ENCODE measurements around the gene BTN1A1. TPM values are rescaled to one million over a fixed set of nuclear protein-coding genes. Genes with fewer than 3 reads are reported as not detected.

BTN1A1 gene
- total RNA-seq, 1 donor: not detected

DNA sequence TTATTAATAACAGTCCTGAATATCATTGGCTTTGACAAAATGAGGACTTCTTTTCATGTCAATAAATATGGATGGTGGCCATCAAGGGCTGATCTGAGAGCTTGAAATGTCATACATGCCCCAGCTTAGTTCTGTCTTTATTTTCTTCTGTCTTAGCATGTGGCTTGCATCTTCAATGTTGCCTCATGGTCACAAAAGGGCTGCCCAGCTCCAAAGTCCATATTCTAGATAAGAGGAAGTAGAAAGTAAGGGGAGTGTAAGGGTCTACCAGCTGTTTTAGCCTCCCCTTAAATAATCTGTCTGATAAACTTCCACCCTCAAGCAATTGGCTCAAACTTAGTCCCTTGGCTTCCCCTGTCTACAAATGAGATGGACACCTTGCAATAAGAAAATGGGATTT is 28.1 kb upstream of the BTN1A1 start:
- TF ChIP-seq CTCF (IDR thresholded peaks at IDR 0.05; ENCODE audit: insufficient read depth, low read length): no peak
- H3K4me3 ChIP-seq (ENCODE audit: low read depth, low read length): no peak overlapping the region
- DNase-seq (ENCODE audit: low read depth): no peak

DNA sequence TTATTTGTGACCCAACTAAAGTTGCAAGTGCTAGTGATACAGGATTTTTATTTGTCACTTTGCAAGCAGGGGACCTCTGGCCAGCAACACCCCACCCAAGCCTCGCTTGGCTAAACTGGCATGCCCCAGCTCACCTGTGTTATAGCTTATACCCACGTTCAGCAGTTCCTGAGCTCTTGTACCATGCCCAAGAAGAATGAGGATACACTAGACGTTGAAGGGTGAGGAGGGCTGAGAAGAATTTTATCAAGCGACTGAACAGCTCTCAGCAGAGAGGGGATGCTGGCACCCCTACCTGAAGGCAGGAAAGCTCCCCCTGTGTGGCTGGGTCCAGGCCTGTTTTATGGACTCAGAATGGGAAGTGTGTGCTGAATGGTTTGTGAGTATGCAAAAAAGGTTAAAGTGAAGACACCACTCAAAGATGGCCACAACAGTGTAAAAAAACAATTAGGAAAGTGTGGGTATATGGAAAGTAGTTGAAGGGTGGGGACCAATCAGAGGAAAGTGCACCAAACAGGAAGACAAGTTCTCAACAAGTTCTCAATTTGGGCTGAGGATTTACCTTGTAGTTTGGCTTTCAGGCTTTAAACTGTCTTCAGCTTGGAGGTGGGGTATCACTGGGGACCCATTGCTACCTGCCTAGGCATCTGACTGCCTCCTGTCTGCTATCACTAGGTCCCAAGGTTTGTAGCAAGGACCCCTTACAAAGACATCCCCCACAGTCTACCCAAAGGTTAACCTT is 27.4 kb upstream of the BTN1A1 start:
- no peak for TF ChIP-seq CTCF (IDR thresholded peaks at IDR 0.05; ENCODE audit: insufficient read depth, low read length)
- H3K4me3 ChIP-seq (ENCODE audit: low read depth, low read length): no peak overlapping the region

DNA sequence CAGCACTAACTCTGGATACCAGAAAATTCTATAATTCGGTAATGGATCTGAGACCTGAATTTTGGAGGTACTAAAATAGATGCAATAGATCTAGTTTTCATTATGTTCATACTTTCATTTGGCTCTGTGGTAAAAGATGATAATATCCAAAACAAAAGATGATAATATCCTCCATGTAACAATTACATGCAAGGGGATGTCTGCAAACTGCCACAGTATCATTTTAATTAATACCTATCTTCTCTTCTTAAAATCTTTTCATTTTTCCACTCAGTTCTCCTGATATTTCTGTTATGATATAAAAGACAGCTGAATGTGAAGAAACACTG is 26.7 kb upstream of the BTN1A1 start:
- peak overlapping the region; percentile 59 for H3K4me3 ChIP-seq (ENCODE audit: low read depth, low read length)
- TF ChIP-seq CTCF (IDR thresholded peaks at IDR 0.05; ENCODE audit: insufficient read depth, low read length): no peak
- DNase-seq (ENCODE audit: low read depth): no peak

More for the DNA sequence above, 27.4 kb upstream of the BTN1A1 start:
- DNase-seq (ENCODE audit: low read depth): no peak

DNA sequence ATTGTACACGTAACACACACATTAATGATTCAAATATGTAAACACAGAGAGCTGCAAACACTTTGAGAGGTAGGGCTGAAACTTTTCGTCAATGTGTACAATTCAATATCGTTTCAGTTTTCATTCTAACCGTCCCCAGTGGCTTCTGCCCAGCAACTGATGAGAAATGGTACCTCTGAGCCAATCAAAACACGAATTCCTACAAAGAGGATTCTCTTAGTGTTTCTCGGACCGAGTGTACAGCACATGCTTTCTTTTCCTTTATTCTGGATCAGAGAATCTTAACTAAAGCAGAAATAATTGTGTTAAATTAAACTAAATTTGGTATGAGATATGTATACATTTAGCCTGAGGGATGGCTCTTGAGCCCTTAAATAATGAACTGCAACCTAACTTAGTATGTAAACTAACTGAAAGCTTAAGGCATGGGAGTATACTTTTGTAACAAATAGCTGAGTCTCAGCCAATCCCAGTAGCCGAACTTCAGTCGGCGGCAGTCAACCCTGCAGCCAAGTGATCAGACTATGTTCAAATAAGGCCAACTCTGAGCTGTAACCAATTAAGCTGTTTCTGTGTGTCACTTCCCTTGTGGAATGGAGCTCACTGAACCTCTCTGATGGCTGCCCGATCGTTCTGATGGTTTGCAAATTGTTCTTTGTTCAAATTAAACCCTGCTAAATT is 26.2 kb upstream of the BTN1A1 start:
- peak overlapping the region; percentile 63 for H3K4me3 ChIP-seq (ENCODE audit: low read depth, low read length)
- no peak for TF ChIP-seq CTCF (IDR thresholded peaks at IDR 0.05; ENCODE audit: insufficient read depth, low read length)
- peak; percentile 95 for DNase-seq (ENCODE audit: low read depth)

DNA sequence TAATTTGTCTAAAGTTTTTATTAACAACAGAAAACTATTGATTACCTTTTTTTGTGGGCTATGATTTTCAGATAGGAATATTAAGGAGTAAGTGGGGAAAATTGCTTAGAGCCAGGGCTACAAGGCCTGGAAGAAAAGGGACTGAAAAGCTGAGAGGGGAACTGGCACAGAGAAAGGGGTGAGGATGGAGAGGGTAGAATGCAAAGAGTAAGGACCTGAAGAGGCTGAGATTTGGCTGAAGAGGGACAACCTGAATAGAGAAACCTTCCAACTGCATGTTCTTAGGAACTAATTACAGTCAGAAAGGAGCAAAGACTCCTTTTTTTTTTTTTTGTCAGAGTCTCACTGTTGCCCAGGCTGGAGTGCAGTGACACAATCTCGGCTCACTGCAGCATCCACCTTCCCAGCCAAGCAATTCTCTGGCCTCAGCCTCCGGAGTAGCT is 25.6 kb upstream of the BTN1A1 start:
- peak overlapping the region; percentile 63 for H3K4me3 ChIP-seq (ENCODE audit: low read depth, low read length)
- TF ChIP-seq CTCF (IDR thresholded peaks at IDR 0.05; ENCODE audit: insufficient read depth, low read length): no peak
- no peak for DNase-seq (ENCODE audit: low read depth)

- DNase-seq (ENCODE audit: low read depth): no peak
- no peak for TF ChIP-seq CTCF (IDR thresholded peaks at IDR 0.05; ENCODE audit: insufficient read depth, low read length)
- H3K4me3 ChIP-seq (ENCODE audit: low read depth, low read length): no peak overlapping the region
Observed at GRCh38 chr6:26475823-26476729, 24.0 kb upstream of the BTN1A1 start.
